ENCODE data around the gene ULBP2.

GRCh38 chr6:149938571-149939355 lies 3.1 kb upstream of the ULBP2 start:
- TF ChIP-seq POLR2A (IDR thresholded peaks at IDR 0.05; ENCODE audit: low read depth, low read length) (no peak), SPI1 (IDR thresholded peaks at IDR 0.05; ENCODE audit: low read depth, low read length) (no peak), POLR2AphosphoS5 (IDR thresholded peaks at IDR 0.05; ENCODE audit: low read depth, low read length) (no peak)
